HEK293T (cell line): ENCODE data around the gene PRKCA.

Source experiments
- BHLHE40 ChIP-seq: fragments of 450-650 bp; IDR thresholded peaks from 2 replicates; pipeline ENCODE4 v1.6.1; 2016; ENCODE audit warnings: mild to moderate bottlenecking, moderate library complexity, borderline replicate concordance
- CTBP1 ChIP-seq: fragments of 450-650 bp; IDR thresholded peaks from 2 replicates; pipeline ENCODE4 v1.6.1; 2016; ENCODE audit warnings: borderline replicate concordance
- ELF4 ChIP-seq: fragments of 450-650 bp; IDR thresholded peaks from 2 replicates; pipeline ENCODE4 v1.6.1; 2017; ENCODE audit warnings: antibody characterized with exemption
- FOXA1 ChIP-seq: fragments of 450-650 bp; IDR thresholded peaks from 2 replicates; pipeline ENCODE4 v1.6.1; 2016; ENCODE audit warnings: mild to moderate bottlenecking
- FOXK2 ChIP-seq: fragments of 450-650 bp; IDR thresholded peaks from 2 replicates; pipeline ENCODE4 v1.6.1; 2016; ENCODE audit warnings: mild to moderate bottlenecking
- FOXM1 ChIP-seq: fragments of 450-650 bp; IDR thresholded peaks from 2 replicates; pipeline ENCODE4 v1.6.1; 2017; ENCODE audit warnings: mild to moderate bottlenecking, borderline replicate concordance
- L3MBTL2 ChIP-seq: fragments of 450-650 bp; conservative IDR thresholded peaks from 2 replicates; pipeline ENCODE4 v1.6.1; 2016; ENCODE audit warnings: mild to moderate bottlenecking
- LEF1 ChIP-seq: fragments of 450-650 bp; IDR thresholded peaks from 2 replicates; pipeline ENCODE4 v1.6.1; 2017; ENCODE audit warnings: mild to moderate bottlenecking, borderline replicate concordance
- NFRKB ChIP-seq: fragments of 450-650 bp; IDR thresholded peaks from 2 replicates; pipeline ENCODE4 v1.6.1; 2016; ENCODE audit warnings: mild to moderate bottlenecking, moderate library complexity
- SP1 ChIP-seq: fragments of 450-650 bp; IDR thresholded peaks from 2 replicates; pipeline ENCODE4 v1.6.1; 2017
- SUZ12 ChIP-seq: fragments of 450-650 bp; IDR thresholded peaks from 2 replicates; pipeline ENCODE4 v1.6.1; 2016; ENCODE audit warnings: mild to moderate bottlenecking
- TARDBP ChIP-seq: fragments of 450-650 bp; IDR thresholded peaks from 2 replicates; pipeline ENCODE4 v1.6.1; 2016

DNA sequence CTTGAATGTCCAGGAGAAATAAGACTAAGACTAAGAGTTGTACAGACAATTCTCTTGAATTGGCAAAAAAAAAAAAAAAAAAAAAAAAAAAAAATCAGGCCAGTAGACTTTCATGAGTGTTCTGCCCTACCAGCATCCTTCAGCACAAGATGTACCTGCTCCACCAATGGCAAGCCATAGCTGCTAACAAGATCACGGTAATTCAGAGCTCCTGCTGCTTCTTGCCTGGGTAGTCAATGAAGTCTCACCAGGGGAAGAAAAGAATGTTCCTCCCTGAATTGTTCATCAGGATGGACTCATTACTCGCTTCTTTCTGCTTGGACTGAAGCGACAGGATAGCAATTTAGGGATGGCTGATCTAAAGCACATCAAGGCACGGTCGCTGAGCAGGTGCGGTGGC is 42.1 kb upstream of the PRKCA start:
- TF ChIP-seq FOXA1 (no peak), LEF1 (no peak), BHLHE40 (no peak), CTBP1 (no peak), L3MBTL2 (no peak), ELF4 (no peak), TARDBP (no peak), FOXM1 (no peak), SP1 (no peak), SUZ12 (no peak), NFRKB (no peak), FOXK2 (no peak)
